Measurements from ENCODE around the gene C11orf91. TPM values are rescaled to one million over a fixed set of nuclear protein-coding genes. Genes with fewer than 3 reads are reported as not detected.
"Not testable (repeated sequence)": the region's sequence is repeated elsewhere in the genome, so short reads cannot be mapped to it uniquely, and the experiment has no call there.

C11orf91 gene, protein sequence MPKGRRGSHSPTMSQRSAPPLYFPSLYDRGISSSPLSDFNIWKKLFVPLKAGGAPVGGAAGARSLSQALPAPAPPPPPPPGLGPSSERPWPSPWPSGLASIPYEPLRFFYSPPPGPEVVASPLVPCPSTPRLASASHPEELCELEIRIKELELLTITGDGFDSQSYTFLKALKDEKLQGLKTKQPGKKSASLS
- polyA plus RNA-seq (ENCODE audit: insufficient read length) = not detected

DNA sequence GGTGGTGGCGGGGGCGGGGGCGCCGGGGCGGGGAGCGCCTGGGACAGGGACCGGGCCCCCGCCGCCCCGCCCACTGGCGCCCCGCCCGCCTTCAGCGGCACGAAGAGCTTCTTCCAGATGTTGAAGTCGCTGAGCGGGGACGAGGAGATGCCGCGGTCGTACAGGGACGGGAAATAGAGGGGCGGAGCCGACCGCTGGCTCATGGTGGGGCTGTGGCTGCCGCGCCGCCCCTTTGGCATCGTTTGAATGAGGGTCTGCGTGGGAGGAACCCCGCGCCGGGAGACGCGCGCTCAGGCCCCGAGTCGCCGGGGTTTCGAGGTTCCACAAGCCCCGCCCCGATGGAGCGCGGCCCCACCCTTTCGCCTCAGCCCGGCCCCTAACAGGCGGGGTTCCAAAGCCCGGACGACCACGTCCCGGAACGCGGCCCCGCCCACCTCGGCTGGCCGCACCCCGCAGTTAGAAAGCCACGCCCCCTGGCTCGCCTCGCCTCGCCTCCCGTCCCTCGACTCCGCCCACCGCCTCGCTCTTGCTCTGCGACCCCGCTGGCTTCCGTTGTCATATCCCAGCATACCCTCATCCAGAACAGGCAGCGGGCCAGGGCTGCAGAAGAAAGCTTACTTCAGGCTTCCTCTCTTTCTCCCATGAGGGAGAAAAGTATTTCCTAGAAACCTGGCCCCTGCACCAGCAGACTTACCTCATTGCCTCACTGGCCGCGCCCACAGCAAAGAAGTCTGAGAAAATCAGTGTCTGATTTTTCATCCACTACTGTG, at the start of gene C11orf91:
Gene C11orf91 (minus strand): TSS at position 325 of the 770 bp plus-strand sequence. CDS start 86 bp downstream, at position 239.
- peak; percentile 90 for DNase-seq (ENCODE audit: low read depth)

GRCh38 chr11:33747979-33748378, 47.4 kb upstream of the C11orf91 start:
- DNase-seq (ENCODE audit: low read depth) = no peak

GRCh38 chr11:33743291-33743690, 42.7 kb upstream of the C11orf91 start:
- no peak for DNase-seq (ENCODE audit: low read depth)

GRCh38 chr11:33742249-33742851, 41.7 kb upstream of the C11orf91 start:
- no peak for DNase-seq (ENCODE audit: low read depth)

DNA sequence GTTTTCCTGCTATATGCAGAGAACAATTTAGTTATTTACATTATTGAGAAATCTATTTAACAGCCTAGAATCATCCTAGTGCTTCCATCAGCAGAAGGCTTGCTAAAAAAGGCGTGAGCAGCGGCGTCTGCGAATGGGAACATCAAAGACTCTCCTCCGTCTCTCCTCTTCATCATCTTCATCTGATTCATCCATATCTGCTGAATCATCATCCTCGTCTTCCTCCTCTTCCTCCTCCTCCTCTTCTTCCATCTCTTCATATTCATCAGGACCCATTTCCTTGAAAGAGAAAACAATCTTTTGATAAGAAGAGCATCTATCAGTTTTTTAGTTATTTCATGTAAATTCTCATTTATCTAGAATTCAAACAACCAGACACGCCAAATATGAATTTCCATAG, 41.2 kb upstream of the C11orf91 start:
- no peak for DNase-seq (ENCODE audit: low read depth)

DNA sequence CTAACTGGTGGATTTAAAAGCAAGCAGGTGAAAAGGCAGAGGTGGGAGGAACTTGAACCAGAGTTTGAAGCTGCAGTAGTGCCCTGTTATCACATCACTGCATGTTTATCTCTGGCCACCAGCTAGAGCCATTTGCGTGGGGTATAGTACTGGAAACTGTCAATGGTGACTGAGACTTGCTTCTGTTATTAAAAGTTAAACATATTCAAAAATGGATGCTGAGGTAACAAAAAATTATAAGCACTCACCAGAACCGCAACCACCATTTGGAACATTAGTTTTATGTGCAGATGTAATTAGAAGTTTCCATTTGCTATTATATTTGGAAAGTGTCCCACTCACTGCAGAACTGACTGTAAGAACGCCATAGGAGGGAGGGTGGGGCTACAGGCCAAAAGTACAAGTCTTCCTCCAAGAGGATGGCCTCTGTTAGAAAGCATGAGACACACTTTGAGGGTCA, 36.8 kb upstream of the C11orf91 start:
- no peak for DNase-seq (ENCODE audit: low read depth)

- DNase-seq (ENCODE audit: low read depth) = no peak
Measured at GRCh38 chr11:33736148-33736812, 35.7 kb upstream of the C11orf91 start, which contains the start of gene CD59. CD59 (minus strand) TSS chr11:33736423; CDS start chr11:33722445, 13,978 bp downstream.

GRCh38 chr11:33735271-33736147, 34.9 kb upstream of the C11orf91 start:
- DNase-seq (ENCODE audit: low read depth) = no peak

DNA sequence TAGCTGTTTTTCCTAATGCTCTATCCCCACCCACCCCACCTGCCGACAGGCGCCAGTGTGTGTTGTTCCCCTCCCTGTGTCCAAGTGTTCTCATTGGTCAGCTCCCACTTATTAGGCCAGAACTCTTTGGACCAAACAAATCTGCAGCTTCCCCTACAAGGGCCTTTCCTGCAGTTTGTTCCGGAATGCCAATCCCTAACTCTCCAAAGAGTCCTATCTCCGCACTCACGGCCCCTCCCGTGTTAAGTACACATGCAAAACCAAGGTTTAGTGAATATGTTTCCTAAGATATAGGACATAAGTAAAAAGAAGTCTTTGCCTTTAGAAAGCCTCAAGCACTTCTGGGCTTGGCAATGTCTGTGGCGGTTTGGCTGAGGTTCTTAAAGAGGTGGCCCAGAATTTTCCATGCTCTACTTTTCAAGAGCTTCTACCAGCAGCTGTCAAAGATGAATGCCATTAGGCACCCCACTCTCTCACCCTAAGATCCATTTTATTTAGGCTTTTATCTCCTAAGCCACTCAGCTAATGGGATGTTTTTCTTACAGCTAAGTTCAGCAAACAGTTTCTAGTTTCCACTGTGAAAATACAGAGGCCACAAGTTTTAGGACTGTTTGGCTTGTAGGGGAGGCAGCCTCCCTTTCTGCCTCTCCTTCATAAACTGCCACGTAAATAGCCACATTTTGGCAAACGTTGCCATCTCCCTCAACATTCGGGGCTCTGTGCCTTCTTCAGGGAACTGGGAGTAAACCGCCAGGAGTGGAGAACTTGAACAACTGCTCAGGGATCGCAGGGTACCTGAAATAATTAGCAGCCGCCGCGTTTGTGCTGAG, 34.0 kb upstream of the C11orf91 start:
- no peak for DNase-seq (ENCODE audit: low read depth)

DNA sequence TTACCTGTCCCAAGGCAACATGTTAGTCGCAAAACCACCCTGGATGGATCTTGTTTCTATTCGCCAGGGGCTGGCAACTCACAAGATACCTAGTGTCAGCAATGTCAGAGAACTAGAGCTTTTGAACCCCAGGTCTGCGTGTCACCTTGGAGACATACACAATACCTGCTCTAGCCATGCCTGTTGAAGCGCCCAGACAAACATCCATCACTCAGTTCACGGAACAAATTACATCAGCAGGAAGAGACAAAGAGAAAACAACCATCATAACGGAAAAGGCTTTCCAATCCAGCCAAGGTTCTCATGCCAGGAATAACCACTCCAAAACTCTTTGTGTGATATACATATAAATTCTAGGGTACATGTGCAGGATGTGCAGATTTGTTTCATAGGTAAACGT, 33.4 kb upstream of the C11orf91 start:
- no peak for DNase-seq (ENCODE audit: low read depth)

DNA sequence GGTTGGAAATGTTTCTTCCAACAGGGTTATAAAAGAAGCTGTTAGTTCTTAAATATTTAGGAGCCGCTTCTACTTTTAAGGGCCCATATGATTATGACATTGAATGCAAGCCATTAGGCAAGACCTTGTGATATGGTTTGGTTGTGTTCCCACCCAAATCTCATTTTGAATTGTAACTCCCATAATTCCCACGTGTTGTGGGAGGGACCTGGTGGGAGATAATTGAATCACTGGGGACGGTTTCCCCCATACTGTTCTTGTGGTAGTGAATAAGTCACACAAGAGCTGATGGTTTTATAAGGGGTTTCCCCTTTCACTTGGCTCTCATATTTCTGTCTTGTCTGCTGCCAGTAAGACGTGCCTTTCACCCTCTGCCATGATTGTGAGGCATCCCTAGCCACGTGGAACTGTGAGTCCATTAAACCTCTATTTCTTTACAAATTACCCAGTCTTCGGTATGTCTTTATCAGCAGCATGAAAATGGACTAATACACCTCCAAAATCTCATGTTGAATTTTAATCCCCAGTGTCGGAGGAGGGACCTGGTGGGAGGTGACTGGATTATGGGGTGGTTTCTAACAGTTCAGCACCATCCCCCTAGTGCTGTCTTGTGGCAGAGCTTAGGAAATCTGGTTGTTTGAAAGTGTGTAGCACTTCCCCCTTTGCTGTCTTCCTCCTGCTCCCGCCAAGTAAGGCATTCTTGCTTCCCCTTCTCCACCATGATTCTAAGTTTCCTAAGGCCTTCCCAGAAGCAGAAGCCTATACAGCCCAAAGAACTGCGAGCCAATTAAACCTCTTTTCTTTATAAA, 31.3 kb upstream of the C11orf91 start:
- no peak for DNase-seq (ENCODE audit: low read depth)

- DNase-seq (ENCODE audit: low read depth) = no peak
Measured at GRCh38 chr11:33730716-33731115, 30.1 kb upstream of the C11orf91 start.

- not testable (repeated sequence) for DNase-seq (ENCODE audit: low read depth)
Measured at GRCh38 chr11:33729072-33729664, 28.5 kb upstream of the C11orf91 start.

DNA sequence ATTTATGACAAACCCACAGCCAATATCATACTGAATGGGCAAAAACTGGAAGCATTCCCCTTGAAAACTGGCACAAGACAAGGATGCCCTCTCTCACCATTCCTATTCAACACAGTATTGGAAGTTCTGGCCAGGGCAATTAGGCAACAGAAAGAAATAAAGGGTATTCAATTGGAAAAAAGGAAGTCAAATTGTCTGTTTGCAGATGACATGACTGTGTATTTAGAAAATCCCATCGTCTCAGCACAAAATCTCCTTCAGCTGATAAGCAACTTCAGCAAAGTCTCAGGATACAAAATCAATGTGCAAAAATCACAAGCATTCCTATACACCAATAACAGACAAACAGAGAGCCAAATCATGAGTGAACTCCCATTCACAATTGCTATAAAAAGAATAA, 26.9 kb upstream of the C11orf91 start:
- not testable (repeated sequence) for DNase-seq (ENCODE audit: low read depth)

DNA sequence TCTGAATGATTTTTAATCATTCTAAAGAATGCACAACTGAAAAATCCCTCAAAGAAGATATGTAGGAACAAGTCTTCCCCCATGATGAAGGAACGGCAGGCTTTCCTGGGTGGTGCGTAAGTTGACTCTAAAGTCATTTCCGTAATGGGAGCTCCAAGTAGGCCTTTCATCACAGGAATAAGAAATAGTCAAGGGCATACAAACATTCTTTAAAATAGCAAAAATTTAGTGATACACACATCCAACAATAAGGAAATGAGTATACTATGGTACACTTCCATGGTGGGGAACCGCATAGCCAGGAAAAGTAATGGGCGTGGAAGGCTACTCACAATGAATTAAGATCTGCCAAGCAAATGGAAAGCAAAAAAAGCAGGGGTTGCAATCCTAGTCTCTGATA, 24.9 kb upstream of the C11orf91 start:
- DNase-seq (ENCODE audit: low read depth) = no peak

DNA sequence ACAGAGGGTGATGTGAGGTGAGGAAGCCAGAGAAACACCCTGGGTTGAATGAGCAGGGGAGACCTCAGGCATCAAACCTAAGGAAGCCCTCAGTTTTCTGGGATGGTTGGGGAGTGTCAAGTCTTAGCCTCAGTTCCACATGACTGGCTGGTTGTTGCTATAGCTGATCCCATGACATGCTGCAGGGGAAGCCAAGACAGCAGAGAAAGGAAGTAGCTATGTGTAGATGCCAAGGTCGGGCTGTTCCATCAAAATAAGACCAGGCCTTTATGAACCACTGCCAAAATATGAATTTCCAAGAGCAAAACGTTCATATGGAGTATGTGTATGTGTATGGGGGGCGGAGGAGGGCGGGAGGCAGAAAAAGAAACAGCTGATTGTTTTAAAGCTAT, 24.0 kb upstream of the C11orf91 start:
- no peak for DNase-seq (ENCODE audit: low read depth)

DNA sequence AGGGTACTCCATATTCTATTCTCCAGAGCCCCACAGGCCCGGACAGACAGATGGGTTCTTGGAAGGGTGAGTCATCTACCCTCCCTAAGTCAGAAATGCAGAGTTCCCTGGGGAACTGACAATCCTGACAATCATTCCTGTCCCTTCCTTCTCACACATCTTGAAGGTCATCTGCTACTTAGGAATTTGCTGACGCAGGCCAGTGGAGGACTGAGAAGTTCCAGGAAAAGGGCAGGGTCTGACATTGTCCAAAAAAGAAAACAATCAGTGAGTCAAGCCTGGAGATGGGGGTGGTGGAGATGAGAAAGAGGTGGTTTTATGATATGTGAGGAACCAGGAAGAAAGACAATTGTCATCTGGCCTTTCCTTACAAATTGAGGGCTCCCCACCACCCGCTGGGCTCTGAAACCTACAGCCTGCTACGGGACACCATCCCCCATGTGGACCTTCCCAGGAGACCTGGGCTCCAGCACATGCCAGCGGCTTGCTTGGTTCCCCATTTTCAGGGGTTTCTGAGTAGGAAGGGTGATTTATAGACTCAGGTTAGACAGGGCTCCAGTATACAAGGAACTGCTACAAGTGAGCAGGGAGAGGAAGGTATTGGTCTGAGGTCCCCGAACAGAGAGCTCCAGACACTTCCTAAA, 22.7 kb upstream of the C11orf91 start:
- DNase-seq (ENCODE audit: low read depth) = no peak

- DNase-seq (ENCODE audit: low read depth) = no peak
Measured at GRCh38 chr11:33722590-33723234, 22.1 kb upstream of the C11orf91 start.

Measured in forelimb muscle (tissue), 1 donor.